ENCODE results near the gene KLHL21.
"Not testable (repeated sequence)": the region's sequence is repeated elsewhere in the genome, so short reads cannot be mapped to it uniquely, and the experiment has no call there.

The KLHL21 gene

GRCh38 chr1:6624710-6625583 lies 22.3 kb upstream of the KLHL21 start, which contains the start of gene THAP3:
THAP3 (plus strand) TSS chr1:6624868; CDS start chr1:6625219, 351 bp downstream.
- peak; percentile 90 to 91 for DNase-seq

DNA sequence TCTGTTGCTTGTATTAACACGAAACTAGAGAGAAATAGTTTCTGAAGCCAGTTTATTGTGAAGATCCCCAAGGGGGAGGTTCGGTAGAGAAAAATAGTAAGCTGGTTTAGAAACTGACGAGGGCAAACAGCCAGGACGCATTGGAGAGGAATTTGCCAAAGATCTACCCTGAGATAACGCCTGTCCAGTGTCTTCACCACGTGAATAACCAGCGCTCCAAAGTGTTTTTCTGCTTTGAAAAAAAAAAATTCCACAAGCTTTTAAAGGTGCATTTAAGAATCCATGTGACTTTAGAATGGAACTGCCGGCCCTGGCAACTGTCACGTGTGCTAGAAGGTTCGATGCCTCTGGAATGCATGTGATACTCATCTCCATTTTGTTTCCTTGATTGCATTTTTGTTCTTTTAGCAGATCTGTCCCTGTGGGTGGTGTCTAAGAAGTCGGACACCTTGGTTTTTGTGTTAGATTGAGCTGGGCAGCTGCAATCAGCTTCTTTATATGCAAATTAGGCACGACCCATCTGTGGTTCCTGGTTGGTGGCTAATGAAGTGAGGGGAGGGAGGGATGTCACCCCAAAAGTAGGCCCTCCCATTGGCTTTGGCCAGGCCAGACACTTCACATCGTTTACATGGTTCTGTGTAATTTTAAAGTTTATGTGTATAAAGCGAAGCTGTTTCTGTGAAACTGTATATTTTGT lies 20.7 kb upstream of the KLHL21 start:
- DNase-seq: no peak

DNA sequence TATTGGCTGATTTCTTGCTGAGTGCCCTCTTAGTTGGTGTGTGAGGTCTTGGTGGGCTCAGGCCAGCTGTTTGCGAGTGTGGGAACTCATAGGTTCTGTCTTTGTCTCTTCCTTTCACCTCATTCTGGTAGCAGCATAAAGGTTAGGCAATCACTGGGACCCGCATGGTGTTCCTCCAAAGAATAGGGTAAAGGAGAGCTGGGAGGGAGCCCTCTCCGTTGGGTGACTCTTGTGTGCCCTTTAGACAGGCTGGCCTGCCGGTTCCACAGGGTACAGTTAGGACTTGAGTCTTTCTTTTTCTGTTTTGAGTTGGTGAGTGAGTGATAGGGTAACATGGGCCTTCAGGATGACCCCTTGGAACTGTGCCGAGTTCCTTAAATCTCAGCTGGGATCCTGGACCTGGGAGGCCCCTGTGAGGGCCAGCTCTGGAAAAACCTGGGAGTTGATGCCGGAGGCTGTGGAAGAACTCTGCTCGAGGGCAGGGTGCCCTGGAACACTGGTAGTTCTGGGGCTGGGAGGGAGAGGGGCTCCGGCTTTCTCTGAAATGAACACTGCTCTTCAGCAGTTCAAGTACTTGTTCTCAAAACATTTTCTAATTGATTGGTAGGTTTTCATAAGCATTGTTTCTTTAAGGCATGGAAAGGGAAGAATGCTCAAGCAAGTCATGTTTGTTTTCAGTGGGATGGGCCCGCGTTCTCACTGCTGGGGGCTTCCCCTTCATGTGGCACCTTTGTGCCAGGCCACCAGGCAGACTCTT lies 19.9 kb upstream of the KLHL21 start:
- DNase-seq: no peak

- DNase-seq: no peak
These were observed 19.0 kb upstream of the KLHL21 start for GRCh38 chr1:6621429-6622391.

DNA sequence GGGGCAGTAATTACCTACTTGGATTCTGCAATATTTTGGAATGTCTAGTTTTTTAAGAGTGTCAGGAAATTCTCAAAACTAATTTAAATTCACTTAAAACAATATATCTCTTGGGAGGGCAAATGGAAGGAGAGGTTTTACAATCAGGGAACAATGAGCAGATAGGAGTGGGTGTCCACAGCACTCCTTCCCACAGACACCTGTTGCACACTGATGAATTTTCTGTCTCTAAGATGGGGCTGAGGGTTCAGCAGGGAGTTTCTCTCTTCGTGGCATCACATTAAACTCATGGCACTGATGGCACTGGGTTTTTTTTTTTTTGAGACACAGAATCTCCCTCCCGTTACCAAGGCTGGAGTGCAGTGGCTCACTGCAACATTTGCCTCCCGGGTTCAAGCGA lies 16.4 kb upstream of the KLHL21 start:
- DNase-seq: no peak

DNA sequence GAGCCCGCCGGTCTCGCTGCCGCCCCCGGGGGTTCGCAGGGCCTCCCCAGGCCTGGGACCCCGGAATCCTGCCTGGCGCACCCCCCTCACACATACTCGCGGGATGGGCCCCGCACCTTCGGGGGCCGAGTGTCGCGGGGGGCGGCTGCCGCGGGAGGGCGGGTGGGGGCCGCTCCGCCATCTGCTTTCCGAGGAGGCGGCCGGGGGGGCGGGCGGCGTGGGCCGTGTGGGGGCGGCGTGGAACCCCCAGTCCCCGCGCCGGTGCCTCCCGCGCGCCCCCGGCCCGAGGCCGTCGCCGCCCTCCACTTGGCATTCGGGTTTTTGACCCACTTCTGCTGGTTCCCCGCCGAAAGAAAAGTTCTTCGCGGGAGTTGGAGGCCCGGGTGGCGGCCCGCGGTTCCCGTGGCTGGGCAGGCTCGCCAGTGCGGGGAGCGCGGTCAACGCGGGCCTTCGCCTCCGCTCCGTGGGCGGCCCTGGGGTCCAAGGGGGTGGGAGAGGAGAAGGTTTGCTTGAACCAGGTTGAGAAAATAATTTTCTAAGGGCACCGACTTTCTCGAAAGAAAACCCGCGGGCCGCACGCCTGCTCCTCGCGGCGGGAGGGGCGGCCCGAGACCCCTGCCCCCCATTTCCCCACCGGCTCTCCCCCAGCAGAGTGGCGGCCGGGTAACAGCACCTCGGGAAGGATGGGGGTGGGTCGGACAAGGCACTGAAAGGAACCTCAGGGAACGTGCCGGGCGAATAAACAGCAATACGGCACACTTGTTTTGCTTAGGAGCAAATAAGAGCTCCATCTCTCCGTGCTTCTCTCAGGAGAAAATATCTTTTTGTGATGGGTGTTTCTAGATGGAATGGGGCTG lies 12.5 kb upstream of the KLHL21 start:
- DNase-seq: no peak

GRCh38 chr1:6614019-6614928 lies 11.6 kb upstream of the KLHL21 start:
- DNase-seq: peak; percentile 64 to 68

DNA sequence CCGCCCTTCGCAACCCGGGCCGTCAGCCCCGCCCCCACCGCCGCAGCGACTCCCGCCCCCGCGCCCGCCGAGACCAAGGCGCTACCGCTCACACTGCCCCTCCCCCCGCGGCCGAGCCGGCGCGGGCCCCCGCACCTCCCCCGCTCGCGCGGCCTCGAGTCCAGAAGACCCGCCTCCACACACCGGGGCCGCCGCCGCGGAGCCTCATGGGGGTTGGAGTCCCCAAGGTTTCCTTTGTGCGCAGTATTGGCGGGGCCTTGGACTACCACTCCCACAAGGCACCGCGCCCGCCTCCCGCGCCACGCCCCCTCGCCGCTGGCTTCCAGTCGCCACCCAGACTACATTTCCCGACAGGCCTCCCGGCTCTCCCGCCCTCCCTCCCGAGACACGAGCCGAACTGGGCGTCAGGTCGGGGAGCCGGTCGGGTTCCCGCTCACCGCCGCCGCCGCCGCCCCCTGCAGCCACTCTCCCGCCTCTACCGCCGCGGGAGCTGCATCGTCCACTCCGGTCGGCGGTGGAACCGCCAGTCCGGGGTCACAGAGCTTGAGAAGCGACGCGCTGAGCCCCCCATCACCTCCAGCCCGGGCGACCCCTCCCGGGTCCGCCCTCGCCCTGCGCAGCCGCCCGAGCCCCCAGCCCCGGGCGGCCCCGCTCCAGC lies 10.8 kb upstream of the KLHL21 start, which contains the start of gene PHF13:
TSS of gene PHF13 (plus strand) at position 371 of the 658 bp plus-strand sequence. CDS start 336 bp downstream, outside the sequence.
- DNase-seq: peak; percentile 100

- no peak for DNase-seq
These were observed 10.1 kb upstream of the KLHL21 start for GRCh38 chr1:6612641-6613360.

DNA sequence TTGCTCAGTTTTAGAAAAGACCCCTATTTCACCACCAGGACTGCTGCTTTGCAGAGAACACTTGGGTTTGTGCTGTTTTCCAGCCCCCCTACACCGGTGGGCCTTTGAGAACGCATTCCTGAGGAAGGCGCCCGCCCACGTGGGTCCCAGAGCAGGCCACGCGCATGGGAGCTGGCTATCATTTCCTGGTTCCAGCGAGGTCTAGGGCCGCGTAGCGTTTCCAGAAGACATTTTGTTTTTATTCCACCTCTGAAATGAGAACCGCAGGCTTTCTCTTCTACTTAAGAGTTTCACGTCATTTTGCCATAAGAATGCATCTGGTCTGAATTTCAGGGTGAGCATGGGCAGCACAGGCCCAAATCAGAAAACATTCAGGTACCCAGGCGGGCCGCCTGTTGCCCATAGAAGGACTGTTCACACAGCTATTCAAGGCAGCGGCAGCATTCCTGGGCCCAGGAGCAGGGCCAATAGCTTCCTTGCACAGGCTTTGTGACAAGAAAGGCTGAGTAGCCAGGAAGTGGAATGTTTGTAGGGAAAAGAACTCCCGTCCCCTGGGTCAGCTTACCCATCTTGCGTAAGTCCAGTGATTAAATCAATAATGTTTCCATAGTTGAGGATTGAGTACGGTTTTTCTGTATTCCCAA lies 1.4 kb upstream of the KLHL21 start:
- peak in 1 of 2 donors; percentile 46 for DNase-seq

GRCh38 chr1:6603238-6603914 lies 707 bp upstream of the KLHL21 start:
- DNase-seq: peak; percentile 58 to 62

DNA sequence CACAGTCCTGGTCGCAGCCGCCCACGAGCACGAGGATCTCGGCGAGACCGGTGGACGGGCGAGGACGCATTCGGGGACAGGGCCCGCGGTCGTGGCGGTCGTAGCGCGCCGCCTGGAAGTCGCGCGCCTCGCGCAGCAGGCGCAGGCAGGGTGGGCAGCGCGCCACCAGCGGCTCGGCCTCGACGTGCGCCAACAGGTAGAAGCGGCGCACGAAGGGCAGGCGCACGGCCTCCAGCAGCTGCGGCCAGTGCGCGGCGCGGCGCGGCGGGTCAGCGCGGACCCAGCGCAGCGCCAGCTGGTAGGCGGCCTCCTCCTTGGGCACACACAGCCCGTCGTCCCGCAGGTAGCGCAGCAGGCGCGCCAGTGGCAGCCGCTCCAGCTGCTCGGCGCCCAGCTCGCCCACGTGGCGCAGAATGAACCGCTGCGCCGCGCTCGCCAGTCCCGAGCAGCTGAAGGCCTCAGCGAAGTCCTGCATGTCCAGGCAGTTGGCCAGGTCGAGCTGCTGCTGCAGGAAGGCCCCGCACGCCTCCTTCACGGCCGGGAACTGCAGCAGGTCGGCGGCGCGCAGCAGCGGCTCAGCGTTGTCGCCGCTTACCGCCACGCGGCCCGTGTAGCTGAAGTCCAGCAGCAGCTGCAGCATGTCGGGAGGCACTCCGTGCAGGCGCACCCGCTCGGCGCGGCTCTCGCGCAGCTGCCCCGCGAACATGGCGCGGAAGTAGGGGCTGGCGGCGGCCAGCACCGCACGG lies 573 bp downstream of the KLHL21 start:
- DNase-seq: peak; percentile 28 to 45

- DNase-seq: peak; percentile 82 to 87
These were observed 1.4 kb downstream of the KLHL21 start for GRCh38 chr1:6601049-6601922.

GRCh38 chr1:6600410-6601048 lies 2.1 kb downstream of the KLHL21 start:
- no peak for DNase-seq

- not testable (repeated sequence) for DNase-seq
These were observed 2.7 kb downstream of the KLHL21 start for GRCh38 chr1:6599991-6600390.

Measured in stimulated activated CD4-positive, alpha-beta T cell treated with anti-CD3 and anti-CD28 coated beads, Interleukin-2, amount 100 ng/mL, for 24 hours (primary cell).